ENCODE results near the gene CIB1.
"Not testable (repeated sequence)": the region's sequence is repeated elsewhere in the genome, so short reads cannot be mapped to it uniquely, and the experiment has no call there.

The CIB1 gene

GRCh38 chr15:90192961-90193786 lies 40.6 kb downstream of the CIB1 start:
- no peak for DNase-seq (ENCODE audit: low spot score)

DNA sequence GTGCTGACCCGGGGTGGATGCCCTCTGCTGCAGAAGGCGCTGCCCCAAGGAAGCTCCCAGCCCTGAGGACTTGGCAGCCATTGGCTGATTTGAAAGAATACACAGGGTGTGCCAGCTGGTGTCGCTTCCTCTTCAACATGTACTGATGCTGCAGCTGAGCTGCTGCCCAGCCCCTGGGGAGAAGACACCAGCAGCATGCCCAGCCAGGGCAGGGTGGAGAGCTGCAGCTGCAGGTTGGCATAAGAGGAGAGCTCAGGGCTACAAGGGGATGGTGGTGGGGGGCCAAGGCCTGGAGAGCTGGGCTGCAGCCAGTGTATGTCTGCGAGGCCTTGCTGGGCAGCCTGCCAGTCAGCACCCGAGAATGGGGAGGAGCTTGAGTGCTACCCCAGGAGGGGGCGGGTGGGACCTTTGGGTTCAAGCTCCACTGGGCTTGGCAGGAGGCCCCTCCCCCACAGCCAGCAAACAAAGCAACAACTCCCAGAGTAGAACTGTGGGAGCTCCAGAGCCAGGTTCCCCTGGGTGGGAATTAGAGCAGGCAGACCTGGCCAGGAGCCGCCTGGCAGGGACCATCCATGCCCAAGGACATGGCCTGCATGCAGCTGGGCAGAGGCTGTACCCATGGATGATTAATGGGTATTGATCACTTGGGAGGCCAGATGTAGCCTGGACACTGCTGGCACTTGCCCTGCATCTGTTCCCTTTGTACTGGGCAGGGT lies 41.8 kb downstream of the CIB1 start:
- peak; percentile 25 for DNase-seq (ENCODE audit: low spot score)

DNA sequence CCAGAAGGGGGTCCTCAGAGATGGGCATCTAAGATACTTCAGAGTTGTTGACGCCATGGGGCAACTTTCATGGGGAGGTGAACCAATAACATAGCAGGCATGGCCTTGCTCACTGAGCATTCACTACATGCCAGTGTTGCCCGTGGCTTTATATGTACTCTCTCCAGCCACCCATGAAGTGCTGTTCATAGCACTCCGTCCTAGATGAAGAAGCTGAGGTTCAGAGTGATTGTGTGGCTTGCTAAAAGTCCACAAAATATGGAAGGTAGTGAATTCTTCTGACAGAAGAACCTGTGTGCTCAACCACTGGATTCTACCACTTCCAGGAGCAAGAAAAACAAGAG lies 42.4 kb downstream of the CIB1 start:
- DNase-seq (ENCODE audit: low spot score): no peak

- DNase-seq (ENCODE audit: low spot score): no peak
Observed at GRCh38 chr15:90190606-90191343, 43.0 kb downstream of the CIB1 start.

DNA sequence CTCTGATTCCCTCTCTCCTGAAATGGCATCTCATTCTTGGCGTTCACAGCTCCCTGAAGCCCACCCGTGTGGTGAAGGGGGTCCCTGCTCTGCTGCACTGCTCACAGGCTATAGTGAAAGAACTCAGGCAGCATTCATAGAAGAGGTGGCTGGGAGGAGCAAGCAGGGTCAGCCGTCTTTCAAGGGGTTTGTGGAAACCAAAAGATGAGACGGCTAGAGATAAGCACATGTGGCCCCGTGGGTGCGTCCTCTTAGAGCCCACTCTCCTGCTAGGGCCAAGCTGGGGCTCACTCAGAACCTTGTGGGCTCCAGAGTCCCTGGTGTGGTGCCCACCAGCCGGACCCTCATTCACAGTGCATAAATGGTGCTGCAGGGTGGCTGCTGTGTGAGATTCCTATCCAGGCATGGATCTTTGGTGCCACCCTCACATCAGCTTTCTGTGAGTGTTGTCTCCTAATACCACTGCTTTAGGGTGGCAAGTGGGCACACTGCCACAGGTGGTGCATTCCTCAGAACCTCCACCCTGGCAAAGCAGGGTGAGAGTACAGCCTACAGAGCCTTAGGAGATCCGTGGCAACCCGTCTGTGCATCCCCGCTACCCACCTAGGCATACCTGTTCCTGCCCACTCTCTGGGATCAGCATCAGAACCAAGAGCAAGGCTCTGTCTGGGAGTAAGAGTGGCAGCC lies 43.8 kb downstream of the CIB1 start:
- no peak for DNase-seq (ENCODE audit: low spot score)

- no peak for DNase-seq (ENCODE audit: low spot score)
Observed at GRCh38 chr15:90188914-90189748, 44.6 kb downstream of the CIB1 start.

DNA sequence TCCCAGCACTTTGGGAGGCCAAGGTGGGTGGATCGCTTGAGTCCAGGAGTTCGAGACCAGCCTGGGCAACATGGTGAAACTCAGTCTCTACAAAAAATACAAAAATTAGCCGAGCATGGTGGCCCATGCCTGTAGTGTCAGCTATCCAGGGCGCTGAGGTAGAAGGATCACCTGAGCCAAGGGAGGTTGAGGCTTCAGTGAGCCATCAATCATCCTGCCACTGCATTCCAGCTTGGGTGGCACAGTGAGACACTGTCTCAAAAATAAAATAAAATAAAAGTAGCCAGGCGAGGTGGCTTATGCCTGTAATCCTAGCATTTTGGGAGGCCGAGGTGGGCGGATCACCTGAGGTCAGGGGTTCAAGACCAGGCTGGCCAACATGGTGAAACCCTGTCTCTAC lies 45.7 kb downstream of the CIB1 start:
- DNase-seq (ENCODE audit: low spot score): not testable (repeated sequence)

- DNase-seq (ENCODE audit: low spot score): no peak
Observed at GRCh38 chr15:90187257-90187868, 46.4 kb downstream of the CIB1 start.

DNA sequence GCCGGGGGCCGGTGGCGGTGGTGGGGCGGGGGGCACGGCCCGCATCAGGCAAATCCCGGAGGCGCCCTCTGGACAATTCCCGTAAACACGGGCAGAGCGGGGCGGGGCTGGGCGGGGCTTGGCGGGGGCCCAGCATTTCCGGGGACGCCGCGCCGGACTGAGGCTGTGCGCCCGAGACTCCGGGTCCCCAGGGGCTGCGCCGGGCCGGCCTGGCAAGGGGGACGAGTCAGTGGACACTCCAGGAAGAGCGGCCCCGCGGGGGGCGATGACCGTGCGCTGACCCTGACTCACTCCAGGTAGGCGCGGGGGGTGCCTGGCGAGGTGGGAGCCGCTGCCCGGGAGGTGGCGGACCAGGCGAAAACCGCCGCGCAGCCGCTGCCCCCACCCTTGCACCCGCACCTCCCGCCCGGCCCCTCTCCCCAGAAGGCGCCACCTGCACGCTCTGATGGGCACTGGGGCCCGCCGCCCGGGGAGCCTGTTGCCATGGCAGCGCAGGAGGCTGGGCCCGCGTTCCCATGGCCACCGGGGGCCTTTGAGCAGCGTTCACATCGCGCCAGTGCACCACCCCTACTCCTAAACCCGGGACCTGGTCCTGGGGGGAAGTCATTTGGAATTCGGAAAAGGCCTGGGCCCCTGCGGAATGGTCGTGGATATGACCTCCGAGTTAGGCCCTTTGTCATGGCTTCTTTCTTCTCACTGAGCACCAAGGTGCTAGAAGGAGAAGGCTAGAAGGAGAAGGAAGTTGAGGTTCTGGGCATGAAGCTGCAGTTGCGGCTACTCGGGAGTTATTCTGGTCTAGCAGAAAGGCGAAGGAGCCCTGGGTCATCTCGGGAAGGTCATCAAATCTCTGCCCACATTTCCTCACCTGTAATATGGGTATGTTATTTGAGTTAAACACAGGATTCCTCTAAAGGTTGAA lies 48.7 kb downstream of the CIB1 start:
- DNase-seq (ENCODE audit: low spot score): peak; percentile 44

GRCh38 chr15:90184119-90184785 lies 49.5 kb downstream of the CIB1 start:
- DNase-seq (ENCODE audit: low spot score): peak; percentile 19

DNA sequence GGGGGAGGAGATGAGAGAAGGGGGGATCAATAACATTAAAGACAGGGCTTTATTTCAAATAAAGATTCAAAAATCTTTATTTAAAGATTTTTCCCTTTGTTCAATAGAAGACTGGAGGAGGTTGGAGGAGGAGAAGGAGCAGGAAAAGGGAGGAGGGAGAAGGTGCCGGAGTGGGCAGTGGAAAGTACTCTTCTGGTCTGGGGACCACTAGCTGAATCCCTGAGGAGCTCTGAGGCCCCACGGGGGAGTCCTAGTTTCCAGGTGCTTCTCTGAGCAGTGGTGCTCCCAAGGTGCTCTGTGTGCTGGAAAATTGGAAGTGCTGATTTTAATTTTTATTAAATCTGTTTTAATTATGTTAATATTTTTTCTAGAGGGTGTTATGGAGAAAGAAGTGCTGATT lies 52.0 kb downstream of the CIB1 start:
- DNase-seq (ENCODE audit: low spot score): no peak

All from CD4-positive, alpha-beta T cell treated with Interleukin-2 at 100 ng/mL for 4 hours (primary cell).